Mononuclear cell (primary cell): ENCODE data around the gene DDC. TPM values are rescaled to one million over a fixed set of nuclear protein-coding genes. Genes with fewer than 3 reads are reported as not detected.
"Not testable (repeated sequence)": the region's sequence is repeated elsewhere in the genome, so short reads cannot be mapped to it uniquely, and the experiment has no call there.

ENCODE experiments used
- H3K27me3 ChIP-seq: 2 replicates; pipeline ENCODE4 v1.6.0; 2011; ENCODE audit warnings: low read length, control low read depth; ENCODE audit not compliant: insufficient read depth
- H3K4me1 ChIP-seq: 2 replicates; pipeline ENCODE4 v1.5.1; 2011; ENCODE audit warnings: mild to moderate bottlenecking, low read length, control low read depth; ENCODE audit not compliant: insufficient read depth
- H3K4me3 ChIP-seq: 2 replicates; pipeline ENCODE4 v1.5.1; 2011; ENCODE audit warnings: mild to moderate bottlenecking, low read length, moderate library complexity
- H3K9me3 ChIP-seq: 2 replicates; pipeline ENCODE4 v1.5.1; 2011; ENCODE audit warnings: low read depth, mild to moderate bottlenecking, control low read depth, low read length
- total RNA-seq: library from RNA; depleted of rRNA; stranded (reverse); fragments of >200 nt; gene quantifications from one replicate; pipeline ENCODE4 v1.2.3, GENCODE V29; 2012

DDC gene
- total RNA-seq, 1 donor: not detected

DNA sequence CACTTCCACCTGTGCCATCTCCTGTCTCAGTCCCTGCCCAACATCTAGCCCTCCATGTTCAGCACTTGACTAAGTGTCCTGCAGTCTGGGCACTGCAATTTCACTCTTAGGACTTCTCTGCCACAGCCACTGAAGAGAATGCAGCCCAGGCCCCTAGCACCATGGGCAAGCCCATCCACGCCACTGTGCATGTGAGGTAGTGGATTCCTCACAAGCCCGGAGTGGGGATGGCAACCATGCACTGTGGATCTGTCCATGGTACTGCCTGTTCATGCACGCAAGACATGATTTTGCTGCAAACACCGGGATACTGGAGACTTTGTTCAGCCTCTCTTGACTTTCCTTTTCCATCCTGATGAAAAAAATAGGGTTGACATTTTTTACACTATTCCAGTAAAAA is 12.3 kb downstream of the DDC start:
- Histone ChIP-seq H3K9me3 (no peaks in the 10 kb centered on the region), H3K4me1 (no peaks in the 10 kb centered on the region), H3K4me3 (no peak overlapping the region), H3K27me3 (no peaks in the 10 kb centered on the region)

DNA sequence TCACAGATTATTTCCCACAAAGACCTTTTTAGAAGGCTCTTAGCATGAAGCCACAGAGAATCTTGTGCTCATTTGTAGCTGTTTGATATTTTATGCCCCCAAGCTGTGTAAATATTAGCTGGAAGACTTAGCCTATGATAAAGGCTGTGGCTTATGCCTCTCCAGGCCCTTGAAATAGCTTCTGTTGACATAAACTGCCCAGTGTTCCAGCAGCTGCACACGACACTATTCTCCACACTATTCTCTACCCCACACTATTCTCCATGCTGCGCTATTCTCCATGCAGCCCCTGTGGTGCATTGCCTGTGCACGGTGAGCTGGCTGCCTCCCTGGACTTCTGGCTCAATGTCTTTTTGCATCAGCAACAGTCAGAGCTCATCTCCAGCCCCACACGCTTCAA is 13.1 kb downstream of the DDC start:
- Histone ChIP-seq H3K9me3 (no peaks in the 10 kb centered on the region), H3K4me1 (no peaks in the 10 kb centered on the region), H3K4me3 (no peak overlapping the region), H3K27me3 (no peaks in the 10 kb centered on the region)

DNA sequence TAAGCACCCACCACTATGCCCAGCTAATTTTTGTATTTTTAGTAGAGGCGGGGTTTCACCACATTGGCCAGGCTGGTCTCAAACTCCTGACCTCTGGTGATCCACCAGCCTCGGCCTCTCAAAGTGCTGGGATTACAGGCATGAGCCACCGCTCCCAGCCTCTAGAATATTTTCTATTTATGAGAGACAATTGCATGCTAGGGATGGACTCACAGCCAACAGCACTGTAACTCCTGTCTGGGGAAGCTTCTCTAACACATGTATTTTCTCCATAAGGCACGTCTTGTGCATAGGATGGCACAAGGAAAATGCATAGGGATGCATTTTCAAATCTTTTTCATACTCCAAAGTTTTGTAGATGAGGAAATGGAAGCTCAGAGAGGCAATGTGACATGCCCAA is 19.6 kb downstream of the DDC start:
- H3K27me3 ChIP-seq, H3K9me3 ChIP-seq, H3K4me3 ChIP-seq, H3K4me1 ChIP-seq: not testable (repeated sequence)

DNA sequence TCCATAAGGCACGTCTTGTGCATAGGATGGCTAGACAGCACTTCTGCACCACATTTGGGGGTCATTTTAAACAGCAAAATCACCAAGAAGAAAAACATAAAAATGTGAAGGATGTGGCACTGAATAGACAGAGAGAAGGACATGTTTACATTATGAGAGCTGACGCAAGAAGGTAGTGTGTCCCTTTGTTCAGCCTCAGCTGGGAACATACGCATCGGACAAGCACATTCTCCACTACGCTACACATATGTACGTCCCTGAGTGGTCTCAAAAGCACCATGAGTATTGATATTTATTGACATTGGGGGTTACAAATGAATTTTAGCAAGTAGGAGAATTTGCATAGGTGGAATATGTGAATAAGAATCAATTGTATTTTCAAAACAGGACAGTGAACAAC is 20.2 kb downstream of the DDC start:
- H3K27me3 ChIP-seq: no peaks in the 10 kb centered on the region
- no peaks in the 10 kb centered on the region for H3K4me1 ChIP-seq
- H3K4me3 ChIP-seq: no peak overlapping the region
- H3K9me3 ChIP-seq: no peaks in the 10 kb centered on the region

DNA sequence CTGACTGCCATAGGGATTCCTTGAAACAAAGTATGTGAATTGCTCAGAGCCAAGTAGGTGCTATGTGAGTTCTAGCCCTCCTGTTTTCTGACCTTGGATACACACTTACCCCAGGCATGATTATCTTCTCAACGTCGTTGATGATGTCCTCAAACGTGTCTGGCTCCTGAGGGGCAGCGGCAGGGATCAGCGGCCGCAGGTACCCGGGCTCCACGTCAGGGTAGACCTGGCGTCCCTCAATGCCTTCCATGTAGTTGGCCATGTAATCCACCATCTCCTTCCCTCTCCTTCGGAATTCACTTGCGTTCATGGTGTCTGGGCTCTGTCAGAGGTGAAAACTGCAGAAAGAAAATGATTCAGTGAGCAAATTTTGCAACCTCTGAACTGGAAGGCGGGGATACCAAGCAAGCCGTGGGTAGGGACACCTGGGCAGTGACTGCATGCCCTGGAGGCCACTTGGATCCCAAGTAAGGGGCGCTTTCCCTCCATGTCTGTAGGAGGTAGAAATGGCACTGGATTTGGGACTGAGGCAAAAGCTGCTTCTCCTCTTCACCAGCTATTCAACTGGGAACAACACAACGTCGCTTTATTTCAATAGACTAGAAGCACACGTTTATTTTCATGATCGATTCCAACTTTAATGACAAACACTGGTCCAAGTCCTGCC is 21.3 kb downstream of the DDC start:
- no peaks in the 10 kb centered on the region for H3K9me3 ChIP-seq
- no peaks in the 10 kb centered on the region for H3K27me3 ChIP-seq
- H3K4me3 ChIP-seq: no peak overlapping the region
- H3K4me1 ChIP-seq: no peaks in the 10 kb centered on the region

DNA sequence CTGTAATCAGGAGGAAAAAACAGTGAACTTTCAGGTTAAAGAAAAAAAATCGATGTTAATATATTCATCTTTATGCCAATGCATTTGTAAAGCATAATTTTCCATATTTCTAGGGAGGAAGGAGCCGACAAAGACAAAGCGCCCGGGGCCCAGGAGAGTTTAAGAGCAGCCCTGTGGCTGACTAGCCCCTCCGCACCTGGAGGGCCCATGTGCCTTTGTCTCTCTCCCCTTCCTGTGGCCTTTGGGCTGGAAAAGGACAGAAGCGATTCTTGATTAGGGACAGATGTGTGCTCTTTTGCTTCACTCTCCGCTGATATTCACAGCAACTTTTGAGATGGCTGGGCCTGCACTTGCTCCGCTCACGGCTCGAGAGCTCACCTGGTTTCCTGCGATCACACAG is 23.1 kb downstream of the DDC start:
- Histone ChIP-seq H3K27me3 (no peaks in the 10 kb centered on the region), H3K9me3 (no peaks in the 10 kb centered on the region), H3K4me3 (no peak overlapping the region), H3K4me1 (no peaks in the 10 kb centered on the region)

DNA sequence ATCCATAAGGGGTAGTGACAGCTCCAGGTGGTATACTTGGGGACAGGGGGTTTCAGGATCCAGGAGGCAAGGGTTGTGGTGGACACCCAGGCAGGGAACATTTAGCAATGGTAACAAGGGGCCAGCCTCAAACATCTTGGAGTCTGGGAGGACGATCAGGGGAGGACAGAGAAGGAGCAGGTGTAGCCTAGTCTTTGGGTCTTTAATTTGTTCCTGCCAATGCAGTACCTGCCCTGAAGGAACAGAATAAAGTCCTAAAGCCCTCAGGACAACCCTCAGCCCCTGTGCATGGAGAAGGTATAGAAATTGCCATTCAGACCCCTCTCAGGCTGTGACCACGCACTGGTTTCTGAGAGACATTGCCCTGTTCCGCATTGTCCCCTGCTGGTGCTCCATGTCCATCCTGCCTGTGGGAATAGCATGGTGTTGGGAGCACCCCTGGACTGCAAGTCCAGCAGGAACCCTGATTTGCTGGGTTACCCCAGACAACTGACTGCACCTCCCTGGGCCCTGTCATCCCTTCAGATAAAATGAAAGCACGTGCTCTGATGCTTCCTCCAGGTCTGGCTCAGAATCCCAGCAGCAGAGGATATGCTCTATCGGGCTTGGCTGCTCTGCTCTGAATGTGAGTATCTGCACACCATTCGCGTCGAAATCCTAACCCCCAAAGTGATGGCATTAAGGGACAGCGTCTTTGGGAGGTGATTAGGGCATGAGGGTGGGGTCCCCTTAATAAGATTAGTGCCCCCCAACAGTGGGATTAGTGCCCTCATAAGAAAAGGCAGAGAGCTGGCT is 24.2 kb downstream of the DDC start:
- no peaks in the 10 kb centered on the region for H3K27me3 ChIP-seq
- H3K4me3 ChIP-seq: no peak overlapping the region
- no peaks in the 10 kb centered on the region for H3K4me1 ChIP-seq
- H3K9me3 ChIP-seq: no peaks in the 10 kb centered on the region

DNA sequence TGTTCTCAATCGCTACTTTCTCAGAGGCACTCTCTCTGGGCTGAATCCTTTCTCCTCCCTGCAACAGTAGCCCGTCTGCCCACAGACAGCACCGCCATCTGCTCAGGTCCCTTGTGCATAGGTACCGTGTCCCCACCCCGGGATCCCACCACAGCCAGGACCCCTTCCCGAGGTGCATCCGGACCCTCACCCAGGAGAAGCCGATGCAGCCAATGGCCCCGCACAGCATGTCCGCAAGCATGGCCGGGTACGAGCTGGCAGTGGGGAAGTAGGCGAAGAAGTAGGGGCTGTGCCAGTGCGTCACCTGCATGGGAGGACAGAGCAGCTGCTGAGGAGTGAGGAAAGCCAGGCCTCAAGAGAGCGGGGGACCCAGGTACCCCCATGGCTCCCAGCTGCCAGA is 25.5 kb downstream of the DDC start:
- H3K9me3 ChIP-seq: no peaks in the 10 kb centered on the region
- H3K27me3 ChIP-seq: no peaks in the 10 kb centered on the region
- H3K4me1 ChIP-seq: no peaks in the 10 kb centered on the region
- H3K4me3 ChIP-seq: no peak overlapping the region

DNA sequence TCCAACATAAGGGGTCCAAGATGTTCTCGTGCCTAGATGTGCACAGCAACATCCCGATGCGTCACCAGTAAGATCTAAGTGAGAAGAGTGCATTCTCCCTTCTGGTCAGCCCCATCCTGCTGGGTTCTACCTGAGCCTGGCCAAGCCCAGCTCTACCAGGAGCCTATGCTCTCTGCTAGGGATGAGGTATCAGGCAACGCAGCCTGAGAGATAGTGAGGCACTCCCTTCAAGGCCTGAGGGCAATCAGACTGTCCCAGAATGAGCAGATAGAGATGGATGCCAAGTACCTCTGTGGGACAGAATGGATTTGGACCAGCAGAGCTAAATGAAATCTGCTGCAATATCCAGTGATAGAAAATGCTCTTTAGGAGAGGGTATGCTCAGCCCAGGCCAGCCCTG is 26.7 kb downstream of the DDC start:
- Histone ChIP-seq H3K27me3 (no peaks in the 10 kb centered on the region), H3K4me1 (no peaks in the 10 kb centered on the region), H3K9me3 (no peaks in the 10 kb centered on the region), H3K4me3 (no peak overlapping the region)

DNA sequence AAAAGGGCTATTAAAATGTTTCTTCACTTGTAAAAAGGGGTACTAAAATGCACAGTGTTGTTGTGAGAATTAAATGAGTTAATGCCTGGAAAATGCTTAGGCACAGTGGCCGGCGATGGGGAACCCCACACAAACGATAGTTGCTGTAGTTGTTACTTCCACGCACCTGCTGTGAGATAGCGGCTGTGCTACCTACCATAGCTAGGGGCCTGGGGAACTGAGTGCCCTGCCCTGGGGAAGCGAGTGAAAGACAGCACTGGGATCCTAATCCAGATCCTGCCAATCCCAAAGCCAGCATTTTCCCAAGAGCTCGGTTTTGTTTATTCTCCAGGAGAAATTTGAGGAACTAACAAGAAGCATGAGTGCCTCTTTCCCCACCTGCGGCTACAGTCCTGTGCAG is 27.8 kb downstream of the DDC start:
- no peaks in the 10 kb centered on the region for H3K4me1 ChIP-seq
- no peaks in the 10 kb centered on the region for H3K9me3 ChIP-seq
- H3K27me3 ChIP-seq: no peaks in the 10 kb centered on the region
- H3K4me3 ChIP-seq: no peak overlapping the region

DNA sequence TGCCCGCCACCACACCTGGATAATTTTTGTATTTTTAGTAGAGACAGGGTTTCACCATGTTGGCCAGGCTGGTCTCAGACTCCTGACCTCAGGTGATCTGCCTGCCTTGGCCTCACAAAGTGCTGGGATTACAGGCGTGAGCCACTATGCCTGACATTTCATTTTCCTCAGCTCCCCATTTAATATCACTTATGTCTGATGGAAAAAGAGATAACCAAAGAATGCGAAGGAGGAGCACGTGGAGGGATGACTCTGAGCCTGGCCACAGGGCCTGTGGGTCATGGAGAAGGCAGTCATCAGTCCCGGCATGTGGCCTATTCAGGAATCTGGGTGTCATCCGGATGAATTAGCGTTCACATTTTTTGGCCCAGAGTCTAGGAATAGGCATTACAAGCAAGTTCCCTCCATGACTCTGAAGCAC is 29.9 kb downstream of the DDC start:
- H3K4me1 ChIP-seq, H3K9me3 ChIP-seq, H3K27me3 ChIP-seq, H3K4me3 ChIP-seq: not testable (repeated sequence)

DNA sequence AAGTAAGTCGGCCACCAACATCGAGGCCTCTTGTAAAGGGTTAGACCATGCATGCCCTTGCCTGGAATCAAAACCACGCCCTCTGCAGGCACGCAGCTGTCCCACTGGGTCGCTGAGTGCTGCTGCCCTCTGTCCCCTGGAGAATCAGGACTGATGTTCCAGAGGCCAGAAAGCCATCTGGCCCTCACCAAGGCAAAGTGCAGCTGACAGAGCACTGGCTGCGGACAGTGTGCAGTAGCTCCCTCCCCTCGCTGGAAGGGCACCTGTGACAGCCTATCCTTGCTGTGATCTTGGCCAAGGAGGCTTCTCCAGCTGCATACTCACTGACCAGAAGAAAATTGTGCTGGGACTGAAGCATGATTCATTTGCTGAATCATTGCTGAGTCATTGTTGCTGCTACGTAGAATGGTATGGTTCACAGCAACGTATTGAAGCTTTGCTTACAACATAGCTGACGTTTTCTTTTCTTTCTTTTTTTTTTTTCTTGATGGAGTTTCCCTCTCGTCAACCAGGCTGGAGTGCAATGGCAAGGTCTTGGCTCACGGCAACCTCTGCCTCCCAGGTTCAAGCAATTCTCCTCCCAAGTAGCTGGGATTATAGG is 30.4 kb downstream of the DDC start:
- Histone ChIP-seq H3K4me3 (no peak overlapping the region), H3K9me3 (no peaks in the 10 kb centered on the region), H3K4me1 (no peaks in the 10 kb centered on the region), H3K27me3 (no peaks in the 10 kb centered on the region)

DNA sequence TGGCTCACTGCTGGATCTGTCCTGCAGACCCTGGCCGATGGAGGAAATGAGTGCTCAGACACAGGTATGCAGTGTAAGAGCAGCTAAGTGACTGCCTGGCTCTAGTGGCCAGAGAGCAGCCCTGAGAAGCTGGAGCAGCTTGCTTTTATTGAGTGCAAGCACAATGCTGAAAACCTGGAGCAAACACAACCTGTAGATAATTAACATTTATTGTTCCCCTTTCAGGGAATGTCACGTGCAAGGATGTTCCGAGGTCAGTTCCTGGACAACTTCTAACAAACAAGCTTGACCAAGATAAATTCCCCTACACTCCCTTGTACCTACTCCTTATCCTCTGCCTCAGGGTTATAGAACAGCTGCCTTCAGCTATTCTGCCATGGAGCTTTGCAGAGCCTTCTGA is 31.3 kb downstream of the DDC start:
- H3K9me3 ChIP-seq: no peaks in the 10 kb centered on the region
- H3K4me3 ChIP-seq: no peak overlapping the region
- H3K4me1 ChIP-seq: no peaks in the 10 kb centered on the region
- no peaks in the 10 kb centered on the region for H3K27me3 ChIP-seq

DNA sequence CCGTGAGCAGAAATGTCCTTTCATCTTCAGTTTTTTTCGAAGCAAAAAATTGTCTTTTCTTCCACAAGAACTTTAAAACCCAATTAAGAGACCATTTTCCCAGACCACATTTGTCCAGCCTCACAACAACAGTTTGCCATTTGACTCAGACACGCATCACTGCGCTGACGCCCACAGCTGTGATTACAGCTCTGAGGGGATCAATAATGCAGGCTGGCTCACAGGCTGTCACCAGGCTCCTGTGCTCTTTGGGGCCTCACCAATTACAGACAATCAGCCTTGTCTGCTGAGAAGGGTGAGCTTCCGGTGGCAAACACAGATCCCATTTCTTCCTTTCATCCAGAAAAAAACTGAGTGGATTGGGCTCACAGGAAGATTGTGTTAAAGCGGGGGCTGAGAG is 33.3 kb downstream of the DDC start:
- H3K9me3 ChIP-seq: no peaks in the 10 kb centered on the region
- no peaks in the 10 kb centered on the region for H3K27me3 ChIP-seq
- H3K4me3 ChIP-seq: no peak overlapping the region
- no peaks in the 10 kb centered on the region for H3K4me1 ChIP-seq

DNA sequence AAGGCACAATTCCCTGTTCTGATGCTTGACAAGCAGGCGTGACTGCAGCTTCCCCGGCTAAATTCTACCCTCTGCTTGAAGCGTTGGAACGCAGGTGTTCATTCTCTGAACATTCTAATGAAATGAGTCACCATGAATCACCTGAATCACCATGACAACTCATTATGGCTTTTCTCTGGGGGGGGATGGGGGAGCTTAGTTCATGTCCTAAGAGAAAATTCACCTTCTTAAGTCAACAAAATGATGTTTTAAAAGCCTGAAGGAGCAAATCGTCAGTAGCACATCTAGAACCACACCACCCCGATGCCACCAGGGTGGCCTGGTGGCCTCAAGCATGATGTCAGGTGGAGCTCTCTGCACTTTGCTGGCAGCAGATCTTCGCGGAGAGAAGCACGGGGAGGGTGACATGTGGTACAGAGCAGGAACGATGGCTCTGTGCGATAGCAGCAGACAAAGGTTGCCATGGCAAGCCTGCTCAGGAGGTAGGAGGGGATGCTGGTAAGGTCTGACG is 33.7 kb downstream of the DDC start:
- Histone ChIP-seq H3K4me1 (no peaks in the 10 kb centered on the region), H3K27me3 (no peaks in the 10 kb centered on the region), H3K9me3 (no peaks in the 10 kb centered on the region), H3K4me3 (no peak overlapping the region)
